ENCODE measurements around the gene ZHX3.
A peak's percentile ranks its signal among the peaks of the same experiment; 100 is the strongest.

ZHX3 gene

GRCh38 chr20:41182296-41183212 is 135.0 kb downstream of the ZHX3 start:
- no peak for DNase-seq

- no peak for DNase-seq
These were observed 136.0 kb downstream of the ZHX3 start for GRCh38 chr20:41181567-41181966.

- no peak for DNase-seq
These were observed 136.8 kb downstream of the ZHX3 start for GRCh38 chr20:41180599-41181333.

GRCh38 chr20:41179961-41180360 is 137.6 kb downstream of the ZHX3 start:
- no peak for DNase-seq

- DNase-seq: no peak
These were observed 138.6 kb downstream of the ZHX3 start for GRCh38 chr20:41178904-41179432.

- no peak for DNase-seq
These were observed 139.0 kb downstream of the ZHX3 start for GRCh38 chr20:41178495-41178894.

- no peak for DNase-seq
These were observed 139.9 kb downstream of the ZHX3 start for GRCh38 chr20:41177636-41178035.

GRCh38 chr20:41176711-41177552 is 140.6 kb downstream of the ZHX3 start:
- no peak for DNase-seq

- no peak for DNase-seq
These were observed 141.7 kb downstream of the ZHX3 start for GRCh38 chr20:41175727-41176330.

GRCh38 chr20:41175201-41175651 is 142.3 kb downstream of the ZHX3 start:
- DNase-seq: no peak

- DNase-seq: no peak
These were observed 142.7 kb downstream of the ZHX3 start for GRCh38 chr20:41174782-41175181.

GRCh38 chr20:41174373-41174772 is 143.2 kb downstream of the ZHX3 start:
- DNase-seq: no peak

GRCh38 chr20:41173791-41174341 is 143.7 kb downstream of the ZHX3 start:
- DNase-seq: no peak

GRCh38 chr20:41173161-41173721 is 144.3 kb downstream of the ZHX3 start:
- peak; percentile 49 to 67 for DNase-seq

GRCh38 chr20:41172296-41173140 is 145.0 kb downstream of the ZHX3 start:
- no peak for DNase-seq

- DNase-seq: no peak
These were observed 145.7 kb downstream of the ZHX3 start for GRCh38 chr20:41171736-41172295.

GRCh38 chr20:41170386-41171105 is 147.0 kb downstream of the ZHX3 start:
- DNase-seq: no peak

- DNase-seq: no peak
These were observed 147.7 kb downstream of the ZHX3 start for GRCh38 chr20:41169791-41170351.

- no peak for DNase-seq
These were observed 148.3 kb downstream of the ZHX3 start for GRCh38 chr20:41169162-41169690.

Measured in CD4-positive, alpha-beta T cell treated with Interferon alpha-2 for 1 hour (primary cell).